Epithelial cell of esophagus (primary cell): Measurements from ENCODE around the gene ANKDD1A.

Experiments used
- DNase-seq: peaks from one replicate; pipeline ENCODE4 v3.0.0; 2010; ENCODE audit warnings: low read depth
- H3K4me3 ChIP-seq: 2 replicates; pipeline ENCODE4 v1.5.1; 2011; ENCODE audit warnings: mild to moderate bottlenecking, low read length, control low read depth
- CTCF ChIP-seq: IDR thresholded peaks from 2 replicates; pipeline ENCODE4 v1.5.1; 2011; ENCODE audit warnings: low read depth, mild to moderate bottlenecking, low read length, control low read depth, inconsistent platforms; ENCODE audit not compliant: insufficient read depth; ENCODE audit errors: missing control alignments

Gene ANKDD1A

GRCh38 chr15:64981812-64982431 is 70.2 kb downstream of the ANKDD1A start:
- TF ChIP-seq CTCF, result no peak
- DNase-seq, result peak; percentile 23
- H3K4me3 ChIP-seq, result no peak overlapping the region

GRCh38 chr15:64982472-64982871 is 70.8 kb downstream of the ANKDD1A start:
- no peak for TF ChIP-seq CTCF
- no peak for DNase-seq
- H3K4me3 ChIP-seq, result no peak overlapping the region

- TF ChIP-seq CTCF, result no peak
- DNase-seq, result peak; percentile 18
- H3K4me3 ChIP-seq, result no peak overlapping the region
These were observed 73.8 kb downstream of the ANKDD1A start for GRCh38 chr15:64985366-64986033.

GRCh38 chr15:64987136-64987535 is 75.4 kb downstream of the ANKDD1A start:
- H3K4me3 ChIP-seq, result no peak overlapping the region
- no peak for DNase-seq
- TF ChIP-seq CTCF, result no peak

GRCh38 chr15:64989416-64990167 is 77.9 kb downstream of the ANKDD1A start, which contains the start of gene SPG21:
Gene SPG21, minus strand, starts transcription at chr15:64989914. Its CDS starts 6,345 bp downstream, at chr15:64983569.
- H3K4me3 ChIP-seq, result peak within 1 kb of the TSS; percentile 90
- TF ChIP-seq CTCF, result no peak
- DNase-seq, result peak; percentile 90

GRCh38 chr15:64990168-64990470 is 78.4 kb downstream of the ANKDD1A start:
- no peak for TF ChIP-seq CTCF
- DNase-seq, result no peak
- peak overlapping the region; percentile 90 for H3K4me3 ChIP-seq
